Tibial artery (tissue), 4 donors: ENCODE results near the gene PSMB8.

Experiments used
- DNase-seq, 2 donors: peaks; one replicate each; pipeline ENCODE4 v3.0.0-alpha.2; 2019
- H3K27ac ChIP-seq, 2 donors: fragments of 200-600 bp; sonication (generic) in 1 of 2; 1 replicate in 1 of 2; 2 replicates in 1 of 2; pipeline ENCODE4 v1.5.1; 2018 to 2019; ENCODE audit warnings: mild to moderate bottlenecking in 1 of 2
- H3K27me3 ChIP-seq, 2 donors: fragments of 200-600 bp; sonication (generic) in 1 of 2; one replicate each; pipeline versions ENCODE4 v1.5.1 to v1.6.0; 2016 to 2019
- H3K36me3 ChIP-seq, 3 donors: fragments of 200-600 bp; sonication (generic) in 2 of 3; one replicate each; pipeline ENCODE4 v1.5.1; 2016 to 2019; ENCODE audit warnings: mild to moderate bottlenecking in 2 of 3
- H3K4me1 ChIP-seq, 4 donors: fragments of 200-600 bp; sonication (generic) in 2 of 4; 1 replicate in 3 of 4; 2 replicates in 1 of 4; pipeline ENCODE4 v1.5.1; 2016 to 2019
- H3K4me3 ChIP-seq, 2 donors: fragments of 200-600 bp; sonication (generic) in 1 of 2; 1 replicate in 1 of 2; 2 replicates in 1 of 2; pipeline ENCODE4 v1.5.1; 2018 to 2019; ENCODE audit warnings: mild to moderate bottlenecking in 2 of 2
- H3K9me3 ChIP-seq, 3 donors: fragments of 200-600 bp; sonication (generic) in 1 of 3; one replicate each; pipeline ENCODE4 v1.5.1; 2016 to 2019
- intact Hi-C: fragments of 100-400 bp; cut with DNase I; formaldehyde crosslinking; loops from one replicate; pipeline ENCODE4 v1.15.0; 2023; ENCODE audit warnings: low total_unique reads
- TF ChIP-seq, protein P1 (sequence below), 2 experiments: fragments of 200-600 bp in 1 of 2; fragments of 450-650 bp in 1 of 2; IDR thresholded peaks; one replicate each; pipeline ENCODE4 v1.5.1; 2017 to 2019; ENCODE audit warnings: antibody characterized with exemption in 2 of 2, mild to moderate bottlenecking in 1 of 2, moderate library complexity in 1 of 2

The PSMB8 gene

DNA sequence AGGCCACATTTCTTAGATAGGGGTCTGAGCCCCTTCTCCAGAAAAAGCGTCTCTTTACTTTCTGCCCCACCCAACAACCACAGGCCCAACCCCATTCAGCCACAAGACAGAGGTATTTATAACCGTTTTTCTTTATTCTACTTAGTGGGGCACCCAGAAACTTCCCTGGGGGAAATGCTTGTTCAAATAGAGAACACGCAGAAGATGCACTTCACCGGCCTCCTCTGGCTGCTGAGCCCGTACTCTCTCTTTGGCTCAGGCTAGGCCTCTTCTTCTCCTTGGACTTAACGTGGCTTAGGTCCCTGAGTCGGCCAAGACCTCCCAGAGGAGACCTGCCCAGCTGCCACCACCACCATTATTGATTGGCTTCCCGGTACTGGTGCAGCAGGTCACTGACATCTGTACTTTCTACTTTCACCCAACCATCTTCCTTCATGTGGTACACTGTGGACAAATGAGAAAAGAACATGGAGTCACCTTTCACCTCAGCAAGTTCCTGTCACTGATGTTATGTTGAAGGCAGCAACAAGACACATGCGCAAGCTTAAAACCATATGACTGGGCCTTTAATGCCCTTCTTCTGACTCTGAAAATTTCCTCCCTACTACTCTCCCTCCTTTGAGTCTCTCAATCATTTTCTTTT, 3.1 kb downstream of the PSMB8 start:
- Histone ChIP-seq H3K27me3 (no peaks in the 10 kb centered on the region), H3K4me3 (no peak overlapping the region), H3K36me3 (peaks cover under 1 to 13% (median 10%) of the 10 kb centered on the region in 3 donors), H3K9me3 (no peaks in the 10 kb centered on the region), H3K4me1 (peaks cover 0 to 24% (median 18%) of the 10 kb centered on the region in 4 donors), H3K27ac (no peak overlapping the region)
- TF ChIP-seq, protein P1, sequence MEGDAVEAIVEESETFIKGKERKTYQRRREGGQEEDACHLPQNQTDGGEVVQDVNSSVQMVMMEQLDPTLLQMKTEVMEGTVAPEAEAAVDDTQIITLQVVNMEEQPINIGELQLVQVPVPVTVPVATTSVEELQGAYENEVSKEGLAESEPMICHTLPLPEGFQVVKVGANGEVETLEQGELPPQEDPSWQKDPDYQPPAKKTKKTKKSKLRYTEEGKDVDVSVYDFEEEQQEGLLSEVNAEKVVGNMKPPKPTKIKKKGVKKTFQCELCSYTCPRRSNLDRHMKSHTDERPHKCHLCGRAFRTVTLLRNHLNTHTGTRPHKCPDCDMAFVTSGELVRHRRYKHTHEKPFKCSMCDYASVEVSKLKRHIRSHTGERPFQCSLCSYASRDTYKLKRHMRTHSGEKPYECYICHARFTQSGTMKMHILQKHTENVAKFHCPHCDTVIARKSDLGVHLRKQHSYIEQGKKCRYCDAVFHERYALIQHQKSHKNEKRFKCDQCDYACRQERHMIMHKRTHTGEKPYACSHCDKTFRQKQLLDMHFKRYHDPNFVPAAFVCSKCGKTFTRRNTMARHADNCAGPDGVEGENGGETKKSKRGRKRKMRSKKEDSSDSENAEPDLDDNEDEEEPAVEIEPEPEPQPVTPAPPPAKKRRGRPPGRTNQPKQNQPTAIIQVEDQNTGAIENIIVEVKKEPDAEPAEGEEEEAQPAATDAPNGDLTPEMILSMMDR (IDR thresholded peaks at IDR 0.05) = no peak
- DNase-seq = no peak
- intact Hi-C loops = no loop called here

- peak overlapping the region; percentile 88 to 89 for H3K27ac ChIP-seq
- H3K27me3 ChIP-seq = no peaks in the 10 kb centered on the region
- intact Hi-C loops = loop anchor here (2.0 to 5.0 kb wide), 3 partner anchors 13 to 128 kb away; partner anchors contain the start of genes BRD2 and TAP1
- peaks cover 0 to 21% (median 13%) of the 10 kb centered on the region in 3 donors for H3K36me3 ChIP-seq
- no peak overlapping the region for H3K4me3 ChIP-seq
- no peak for DNase-seq
- TF ChIP-seq, protein P1 (IDR thresholded peaks at IDR 0.05) = no peak
- H3K4me1 ChIP-seq = peaks cover 0 to 21% (median 13%) of the 10 kb centered on the region in 4 donors
- no peaks in the 10 kb centered on the region for H3K9me3 ChIP-seq
Measured at GRCh38 chr6:32839356-32839755, 4.5 kb downstream of the PSMB8 start.

DNA sequence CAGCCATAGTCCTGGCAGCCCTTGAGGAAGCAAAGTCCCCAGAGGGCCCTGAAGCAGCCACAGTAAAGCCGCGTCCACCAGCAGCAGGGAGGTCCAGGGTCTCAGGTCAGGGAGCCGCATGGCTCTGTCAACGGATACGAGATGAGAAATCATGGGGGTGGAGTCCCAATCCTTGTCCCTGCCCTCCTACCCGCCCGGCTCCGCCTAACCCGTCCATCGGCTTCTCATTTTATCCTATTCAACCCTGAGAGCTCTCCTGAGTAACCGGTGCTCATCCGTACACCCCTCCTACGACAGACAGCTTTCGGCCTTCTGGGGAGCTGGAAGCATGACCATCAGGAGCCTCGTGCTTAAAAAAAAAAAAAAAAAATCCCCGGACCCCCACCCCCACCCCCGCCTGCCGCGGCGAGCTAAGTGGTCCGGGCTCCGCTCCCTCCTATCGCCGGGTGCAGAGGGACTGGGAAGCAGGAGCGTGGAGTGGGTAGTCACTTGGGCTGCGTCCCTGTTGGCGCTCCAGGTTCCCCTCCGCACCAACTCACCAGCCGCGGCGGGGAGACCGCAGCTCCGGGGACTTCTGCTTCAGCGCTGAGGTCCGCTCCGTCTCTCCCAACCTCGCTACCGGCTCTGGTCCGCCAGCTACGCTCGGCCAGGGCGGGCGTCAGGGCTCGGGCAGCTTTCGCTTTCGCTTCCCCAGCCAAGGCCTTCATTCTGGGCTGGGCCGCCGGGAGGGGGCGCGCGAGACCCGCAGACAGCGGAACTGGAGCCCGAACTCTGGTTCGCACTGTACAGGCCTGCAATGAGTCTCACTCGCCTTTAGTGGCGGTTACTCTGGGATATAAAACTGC, 5.5 kb downstream of the PSMB8 start, which contains the start of gene TAP2:
TAP2 (minus strand) TSS at position 626 of the 845 bp plus-strand sequence; CDS start at position 120, 506 bp downstream.
- Histone ChIP-seq H3K27ac (peak within 1 kb of the TSS; percentile 88 to 89), H3K9me3 (no peaks in the 10 kb centered on the region), H3K4me3 (peak within 1 kb of the TSS; percentile 88 to 90), H3K36me3 (peaks cover 0 to 27% (median 17%) of the 10 kb centered on the region in 3 donors), H3K27me3 (no peaks in the 10 kb centered on the region), H3K4me1 (peaks cover 0 to 17% (median 11%) of the 10 kb centered on the region in 4 donors)
- peak; percentile 95 to 97 for DNase-seq
- intact Hi-C loops = loop anchor here (2.0 to 5.0 kb wide), 3 partner anchors 14 to 129 kb away; partner anchors contain the start of genes BRD2 and TAP1
- TF ChIP-seq, protein P1 (IDR thresholded peaks at IDR 0.05) = peak; percentile 93 to 97

GRCh38 chr6:32837651-32838113, 6.2 kb downstream of the PSMB8 start:
- DNase-seq = no peak
- intact Hi-C loops = loop anchor here (2.0 to 5.0 kb wide), 3 partner anchors 15 to 130 kb away; partner anchors contain the start of genes BRD2 and TAP1
- H3K27me3 ChIP-seq = no peaks in the 10 kb centered on the region
- H3K4me1 ChIP-seq = peaks cover 0 to 11% (median 8%) of the 10 kb centered on the region in 4 donors
- H3K4me3 ChIP-seq = peak overlapping the region; percentile 88 to 90
- H3K9me3 ChIP-seq = no peaks in the 10 kb centered on the region
- H3K36me3 ChIP-seq = peaks cover 0 to 27% (median 17%) of the 10 kb centered on the region in 3 donors
- peak overlapping the region; percentile 88 to 89 for H3K27ac ChIP-seq
- TF ChIP-seq, protein P1 (IDR thresholded peaks at IDR 0.05) = peak in 1 of 2 experiments; percentile 7

DNA sequence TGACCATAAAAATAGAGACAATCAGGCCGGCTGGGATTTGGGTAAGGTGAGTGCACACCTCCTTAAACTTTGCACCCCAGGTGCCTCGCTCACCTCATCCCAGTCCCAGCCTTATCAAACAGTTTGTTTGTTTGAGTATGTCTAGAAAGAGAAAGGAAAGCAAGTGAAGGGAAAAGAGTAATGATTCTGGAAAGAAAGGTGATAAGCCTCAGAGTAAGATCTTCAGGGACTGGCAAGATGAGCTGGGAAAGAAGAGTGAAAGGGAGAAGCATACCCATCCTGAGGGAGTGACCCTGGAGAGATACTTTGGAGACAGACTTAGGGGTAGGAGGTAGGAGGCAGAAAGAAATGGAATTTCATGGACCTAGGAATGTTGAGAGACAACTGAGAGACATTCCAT, 7.0 kb downstream of the PSMB8 start:
- intact Hi-C loops = loop anchor here (5.0 kb wide), 2 partner anchors 35 to 130 kb away; partner anchors contain the start of gene BRD2
- Histone ChIP-seq H3K27me3 (no peaks in the 10 kb centered on the region), H3K9me3 (no peaks in the 10 kb centered on the region), H3K4me1 (peaks cover 0 to 8% (median 8%) of the 10 kb centered on the region in 4 donors), H3K4me3 (no peak overlapping the region), H3K36me3 (peaks cover 0 to 34% (median 19%) of the 10 kb centered on the region in 3 donors), H3K27ac (no peak overlapping the region)
- no peak for DNase-seq
- TF ChIP-seq, protein P1 (IDR thresholded peaks at IDR 0.05) = no peak
